Astrocyte (in vitro differentiated cells and primary cell): ENCODE measurements around the gene GALNT1. TPM values are rescaled to one million over a fixed set of nuclear protein-coding genes. Genes with fewer than 3 reads are reported as not detected.

Source experiments
- DNase-seq: peaks from one replicate; pipeline ENCODE4 v3.0.0-alpha.2; 2010; ENCODE audit warnings: low read depth
- FAIRE-seq: peaks from 2 replicates; lab custom pipeline; 2011; peaks lifted over from hg19 to GRCh38; lab: Jason Lieb, UNC
- H2AFZ ChIP-seq: 2 replicates; pipeline ENCODE4 v1.6.0; 2012; ENCODE audit warnings: low read depth, low read length, inconsistent platforms
- H3K27ac ChIP-seq: 2 replicates; pipeline ENCODE4 v1.5.1; 2011; ENCODE audit warnings: low read depth, low read length, inconsistent platforms
- H3K27me3 ChIP-seq: 2 replicates; pipeline ENCODE4 v1.6.0; 2011; ENCODE audit warnings: low read length, inconsistent platforms; ENCODE audit not compliant: insufficient read depth
- H3K36me3 ChIP-seq: 2 replicates; pipeline ENCODE4 v1.5.1; 2011; ENCODE audit warnings: low read length, inconsistent platforms; ENCODE audit not compliant: insufficient read depth
- H3K4me1 ChIP-seq: 2 replicates; pipeline ENCODE4 v1.5.1; 2011; ENCODE audit warnings: low read length, inconsistent platforms; ENCODE audit not compliant: insufficient read depth
- H3K4me2 ChIP-seq: 2 replicates; pipeline ENCODE4 v1.6.0; 2012; ENCODE audit warnings: low read length, inconsistent platforms
- H3K4me3 ChIP-seq: 2 replicates; pipeline ENCODE4 v1.5.1; 2011; ENCODE audit warnings: low read depth, mild to moderate bottlenecking, low read length, inconsistent platforms; ENCODE audit not compliant: insufficient read depth
- H3K79me2 ChIP-seq: 2 replicates; pipeline ENCODE4 v1.6.0; 2012; ENCODE audit warnings: mild to moderate bottlenecking, low read length, inconsistent platforms; ENCODE audit not compliant: insufficient read depth
- H3K9ac ChIP-seq: 2 replicates; pipeline ENCODE4 v1.6.0; 2012; ENCODE audit warnings: mild to moderate bottlenecking, low read length, inconsistent platforms
- H3K9me3 ChIP-seq: 2 replicates; pipeline ENCODE4 v1.5.1; 2012; ENCODE audit warnings: low read depth, mild to moderate bottlenecking, low read length, inconsistent platforms; ENCODE audit not compliant: insufficient read depth
- H4K20me1 ChIP-seq: 2 replicates; pipeline ENCODE4 v1.6.0; 2012; ENCODE audit warnings: low read length, inconsistent platforms; ENCODE audit not compliant: insufficient read depth
- H3K27ac Mint-ChIP-seq: one replicate; pipeline ENCODE4 v1.8.0; 2021; ENCODE audit warnings: mild to moderate bottlenecking, mixed read lengths; ENCODE audit not compliant: unreplicated experiment
- H3K27me3 Mint-ChIP-seq: one replicate; pipeline ENCODE4 v1.8.0; 2021; ENCODE audit warnings: low read depth, mixed read lengths; ENCODE audit not compliant: unreplicated experiment
- H3K36me3 Mint-ChIP-seq: one replicate; pipeline ENCODE4 v1.8.0; 2021; ENCODE audit warnings: low read depth, mixed read lengths; ENCODE audit not compliant: unreplicated experiment
- H3K4me1 Mint-ChIP-seq: one replicate; pipeline ENCODE4 v1.8.0; 2021; ENCODE audit warnings: low read depth, mixed read lengths; ENCODE audit not compliant: unreplicated experiment
- H3K4me3 Mint-ChIP-seq: one replicate; pipeline ENCODE4 v1.8.0; 2021; ENCODE audit warnings: mild to moderate bottlenecking, moderate library complexity, mixed read lengths; ENCODE audit not compliant: unreplicated experiment
- H3K9me3 Mint-ChIP-seq: one replicate; pipeline ENCODE4 v1.8.0; 2021; ENCODE audit warnings: mild to moderate bottlenecking, mixed read lengths; ENCODE audit not compliant: unreplicated experiment
- CTCF ChIP-seq: IDR thresholded peaks from 2 replicates; pipeline ENCODE4 v1.5.1; 2011; ENCODE audit warnings: low read depth, mild to moderate bottlenecking, inconsistent platforms, low read length, moderate library complexity; ENCODE audit not compliant: insufficient read depth
- EZH2 ChIP-seq: IDR thresholded peaks from 2 replicates; pipeline ENCODE4 v1.6.1; 2012; ENCODE audit warnings: mild to moderate bottlenecking, low read length, inconsistent platforms; ENCODE audit not compliant: insufficient read depth
- total RNA-seq: library from RNA; stranded (reverse); gene quantifications from 2 replicates; pipeline ENCODE4 v1.2.1, GENCODE V29; 2021

Gene GALNT1
- total RNA-seq, 1 donor from 2014 or later, result 127 TPM

- no peaks in the 10 kb centered on the region for H3K9me3 Mint-ChIP-seq
- Histone ChIP-seq H3K4me3 (no peak overlapping the region), H3K27me3 (no peaks in the 10 kb centered on the region), H3K36me3 (no peaks in the 10 kb centered on the region), H2AFZ (no peak overlapping the region), H3K4me1 (no peaks in the 10 kb centered on the region), H3K4me2 (no peak overlapping the region), H3K9ac (no peak overlapping the region), H3K79me2 (no peaks in the 10 kb centered on the region), H3K27ac (no peak overlapping the region), H3K9me3 (no peaks in the 10 kb centered on the region), H4K20me1 (no peaks in the 10 kb centered on the region)
- DNase-seq, result no peak
- no peaks in the 10 kb centered on the region for H3K27me3 Mint-ChIP-seq
- no peak overlapping the region for H3K27ac Mint-ChIP-seq
- TF ChIP-seq EZH2 (no peak), CTCF (no peak)
- no peak for FAIRE-seq
- H3K4me3 Mint-ChIP-seq, result no peak overlapping the region
- H3K36me3 Mint-ChIP-seq, result no peaks in the 10 kb centered on the region
- H3K4me1 Mint-ChIP-seq, result no peaks in the 10 kb centered on the region
These were observed 16.6 kb upstream of the GALNT1 start for GRCh38 chr18:35564795-35565453.

- Mint-ChIP-seq H3K4me1 (no peaks in the 10 kb centered on the region), H3K27ac (no peak overlapping the region)
- FAIRE-seq, result no peak
These were observed 15.5 kb upstream of the GALNT1 start for GRCh38 chr18:35566019-35566418.

More at GRCh38 chr18:35566019-35566418, 15.5 kb upstream of the GALNT1 start:
- no peak overlapping the region for H3K4me2 ChIP-seq
- no peaks in the 10 kb centered on the region for H3K27me3 Mint-ChIP-seq
- H3K27ac ChIP-seq, result no peak overlapping the region
- no peak for DNase-seq
- no peaks in the 10 kb centered on the region for H4K20me1 ChIP-seq
- H3K27me3 ChIP-seq, result no peaks in the 10 kb centered on the region
- no peak overlapping the region for H3K9ac ChIP-seq
- TF ChIP-seq EZH2 (no peak), CTCF (no peak)
- H3K9me3 Mint-ChIP-seq, result no peaks in the 10 kb centered on the region
- no peaks in the 10 kb centered on the region for H3K36me3 Mint-ChIP-seq
- no peaks in the 10 kb centered on the region for H3K36me3 ChIP-seq
- H3K4me3 ChIP-seq, result no peak overlapping the region
- H3K9me3 ChIP-seq, result no peaks in the 10 kb centered on the region
- no peaks in the 10 kb centered on the region for H3K4me1 ChIP-seq
- H3K79me2 ChIP-seq, result no peaks in the 10 kb centered on the region
- H2AFZ ChIP-seq, result no peak overlapping the region
- no peak overlapping the region for H3K4me3 Mint-ChIP-seq
